NCI-H2227 (cell line): ENCODE measurements around the gene ABCA5.
"Not testable (repeated sequence)": the region's sequence is repeated elsewhere in the genome, so short reads cannot be mapped to it uniquely, and the experiment has no call there.

Experiments used
- DNase-seq: peaks from one replicate; lab custom pipeline; 2025; ENCODE audit not compliant: unreplicated experiment; lab: John Stamatoyannopoulos, UW

The ABCA5 gene

DNA sequence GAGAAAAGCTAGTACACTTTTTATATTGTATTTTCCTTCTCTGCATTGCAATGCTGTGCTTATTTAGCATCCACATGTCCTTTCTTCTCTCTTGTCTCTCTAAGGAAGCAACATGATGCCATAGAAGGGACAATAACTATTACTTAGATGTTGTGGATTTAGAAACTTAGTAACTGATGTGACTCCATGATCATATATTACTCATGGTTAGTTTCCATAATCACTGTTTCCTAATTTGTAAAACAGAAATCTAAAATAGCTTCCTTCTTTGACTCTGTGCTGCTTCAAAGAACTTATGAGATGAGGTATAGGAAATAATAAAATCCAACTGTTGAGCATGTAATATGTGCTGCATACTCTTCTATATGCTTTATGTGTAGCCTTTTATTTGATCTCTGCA lies 6.6 kb upstream of the ABCA5 start:
- DNase-seq: no peak

DNA sequence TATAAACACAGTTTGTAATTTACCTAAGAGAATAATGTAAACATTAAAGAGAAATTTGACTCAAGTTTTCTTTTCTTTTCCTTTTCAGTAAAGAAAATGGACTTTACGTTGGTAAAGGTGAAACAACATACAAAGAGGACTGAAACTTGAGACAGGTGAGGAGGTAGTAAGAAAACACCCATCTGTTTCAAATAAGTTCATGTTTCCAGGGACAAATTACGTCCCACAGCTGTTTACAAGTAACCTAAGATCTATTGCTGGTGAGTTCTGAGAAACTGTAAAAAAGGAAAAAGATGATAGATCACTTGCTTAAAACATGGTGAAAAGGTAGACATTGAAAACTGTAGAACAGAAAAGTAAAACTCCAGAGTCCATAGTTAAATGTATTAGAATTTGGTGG lies 4.8 kb upstream of the ABCA5 start:
- no peak for DNase-seq

DNA sequence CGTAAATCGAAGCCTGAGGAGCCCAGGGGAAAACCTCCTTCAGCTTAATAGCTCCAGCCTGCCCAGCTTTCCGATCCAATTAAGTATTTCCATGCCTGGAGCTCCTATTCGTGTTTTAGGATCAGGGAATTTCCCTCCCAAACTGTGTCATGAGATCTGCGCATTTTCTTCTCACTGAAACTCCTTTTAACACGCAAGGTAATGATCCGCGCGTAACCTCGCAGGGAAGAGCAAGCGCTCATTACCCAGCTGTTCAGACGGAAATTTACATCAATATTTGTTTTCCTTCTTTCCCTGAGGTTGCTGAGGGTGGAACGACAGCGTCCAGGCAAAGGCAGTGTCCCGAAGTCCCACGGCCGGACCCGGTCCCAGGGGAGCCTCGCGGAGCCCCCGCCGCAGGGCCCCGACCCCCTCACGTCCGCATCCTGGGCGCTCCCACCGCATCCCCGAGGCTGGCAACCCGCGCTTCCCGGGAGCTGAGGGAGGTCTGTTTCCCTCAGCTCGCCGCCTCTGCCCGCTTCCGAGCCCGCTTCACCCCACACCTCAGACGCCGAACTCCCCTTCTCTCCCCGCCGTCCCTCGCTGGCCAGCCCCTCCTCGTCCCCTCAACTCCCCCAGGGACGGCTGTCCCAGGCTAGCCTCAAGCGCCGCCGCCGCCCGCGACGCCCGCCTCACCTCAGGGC lies 415 bp downstream of the ABCA5 start:
- peak; percentile 27 for DNase-seq

DNA sequence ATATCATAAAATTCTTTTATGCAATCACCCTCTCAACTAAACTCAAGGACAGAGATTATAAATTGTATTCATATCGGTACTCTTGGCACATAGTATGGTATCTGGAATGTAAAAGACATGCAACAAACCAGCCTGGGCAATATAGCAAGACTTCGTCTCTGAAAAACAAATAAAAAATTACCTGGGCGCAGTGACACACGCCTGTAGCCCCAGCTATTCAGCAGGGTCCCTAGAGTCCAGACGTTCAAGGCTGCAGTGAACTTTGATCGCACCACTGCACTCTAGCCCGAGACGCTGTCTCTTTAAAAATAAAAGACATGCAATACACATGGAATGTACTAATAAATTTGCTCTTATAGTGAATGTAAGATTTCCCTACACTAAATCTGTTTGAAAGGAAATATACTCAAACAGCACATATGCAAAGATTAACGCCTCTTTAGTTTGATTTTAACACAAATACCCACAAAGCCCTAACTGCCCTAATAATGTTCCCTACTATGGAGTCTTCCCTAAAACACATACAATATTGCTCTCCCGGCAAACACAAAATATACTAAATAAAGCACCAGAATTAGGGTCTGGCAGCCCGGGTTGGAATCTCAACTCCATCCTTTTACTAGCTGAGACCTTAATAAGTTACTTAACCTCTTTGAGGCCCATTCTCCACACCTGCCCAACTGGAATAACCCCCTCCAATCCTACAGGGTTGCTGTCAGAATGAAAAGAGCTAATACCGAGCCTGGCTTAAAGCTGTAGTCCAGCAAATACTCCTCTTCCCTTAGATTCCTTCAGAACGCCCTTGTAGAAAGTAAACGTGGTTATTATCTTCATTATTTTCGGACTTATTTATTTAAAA lies 1.2 kb downstream of the ABCA5 start:
- no peak for DNase-seq

DNA sequence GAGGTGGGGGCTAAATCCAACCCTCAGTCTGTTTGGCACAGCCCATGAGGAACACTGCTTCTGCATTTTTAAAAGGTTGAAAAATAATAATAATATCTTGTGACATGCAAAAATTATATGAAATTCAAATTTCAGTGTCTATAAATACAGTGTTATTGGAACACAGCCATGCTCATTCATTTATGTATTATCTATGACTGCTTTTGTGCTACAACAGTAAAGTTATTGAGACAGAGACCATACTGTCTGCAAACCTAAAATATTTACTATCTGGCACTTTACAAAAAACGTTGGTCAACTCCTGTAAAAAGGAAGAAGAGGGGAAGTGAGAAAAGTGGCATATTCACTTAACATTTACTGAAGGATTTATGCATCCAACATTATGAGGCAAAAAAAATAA lies 3.1 kb downstream of the ABCA5 start:
- DNase-seq: no peak

DNA sequence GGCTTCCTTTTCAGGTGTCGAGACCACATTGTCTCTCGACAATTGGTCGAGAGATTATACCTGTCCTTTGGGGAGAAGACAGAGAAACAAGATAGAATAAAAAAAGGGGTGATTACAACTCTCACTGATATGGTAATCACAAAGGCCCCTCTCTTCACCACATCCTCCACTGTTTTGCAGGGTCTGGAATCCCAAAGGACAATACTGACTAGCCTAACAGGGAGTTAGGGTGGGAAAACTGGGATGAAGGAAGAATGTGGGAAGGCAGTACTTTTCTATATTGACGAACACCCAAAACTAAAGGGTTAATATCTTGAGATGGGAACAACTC lies 6.1 kb downstream of the ABCA5 start:
- no peak for DNase-seq

DNA sequence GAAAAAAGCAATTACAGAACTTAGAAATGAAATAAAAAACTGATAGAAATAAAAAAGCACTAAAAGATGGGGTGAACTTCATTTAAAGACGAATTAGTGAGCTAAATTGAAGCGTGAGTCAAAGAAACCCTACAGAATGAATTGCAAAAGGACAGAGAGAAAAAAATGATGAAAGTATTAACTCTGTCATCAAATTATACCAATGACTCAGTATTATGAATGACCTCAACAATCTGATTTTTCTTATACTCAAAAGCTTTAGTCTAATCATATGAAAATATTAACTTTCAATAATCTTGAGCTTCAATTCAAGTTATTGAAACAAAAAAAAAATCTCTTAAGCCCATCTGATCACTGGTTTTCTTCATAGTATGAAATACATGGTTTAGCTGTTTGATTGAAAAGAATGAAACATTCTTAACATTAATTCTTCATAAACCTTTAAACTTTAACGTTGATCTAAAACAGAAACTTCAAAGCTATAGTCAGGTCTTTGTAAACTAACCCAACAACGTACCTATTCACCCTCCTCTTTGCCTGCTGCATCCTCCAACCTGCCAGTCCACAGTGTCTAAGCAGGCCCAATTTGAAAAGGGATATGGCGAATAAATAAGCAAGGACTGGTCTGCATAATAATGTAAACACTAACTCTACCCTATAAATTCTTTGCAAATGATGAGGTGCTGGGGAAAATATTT lies 6.6 kb downstream of the ABCA5 start:
- DNase-seq: no peak

DNA sequence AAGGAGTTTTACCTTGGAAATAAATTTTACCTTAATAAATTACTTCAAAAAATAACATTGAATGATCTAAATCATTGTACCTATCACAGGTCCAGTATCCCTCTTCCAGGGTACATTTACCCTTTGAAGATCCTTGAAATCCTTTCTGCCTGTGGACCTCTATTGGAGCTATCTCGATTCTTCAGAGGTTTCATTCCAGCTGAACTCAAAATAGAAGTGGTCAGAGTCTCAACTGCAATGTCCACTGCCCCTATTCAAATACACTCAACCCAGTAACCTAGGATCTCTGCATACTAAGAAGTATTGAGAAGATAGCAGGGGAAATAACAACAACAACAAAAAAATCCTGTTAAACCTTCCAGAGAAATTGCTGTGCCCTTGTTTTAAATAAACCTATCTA lies 9.3 kb downstream of the ABCA5 start:
- DNase-seq: no peak

DNA sequence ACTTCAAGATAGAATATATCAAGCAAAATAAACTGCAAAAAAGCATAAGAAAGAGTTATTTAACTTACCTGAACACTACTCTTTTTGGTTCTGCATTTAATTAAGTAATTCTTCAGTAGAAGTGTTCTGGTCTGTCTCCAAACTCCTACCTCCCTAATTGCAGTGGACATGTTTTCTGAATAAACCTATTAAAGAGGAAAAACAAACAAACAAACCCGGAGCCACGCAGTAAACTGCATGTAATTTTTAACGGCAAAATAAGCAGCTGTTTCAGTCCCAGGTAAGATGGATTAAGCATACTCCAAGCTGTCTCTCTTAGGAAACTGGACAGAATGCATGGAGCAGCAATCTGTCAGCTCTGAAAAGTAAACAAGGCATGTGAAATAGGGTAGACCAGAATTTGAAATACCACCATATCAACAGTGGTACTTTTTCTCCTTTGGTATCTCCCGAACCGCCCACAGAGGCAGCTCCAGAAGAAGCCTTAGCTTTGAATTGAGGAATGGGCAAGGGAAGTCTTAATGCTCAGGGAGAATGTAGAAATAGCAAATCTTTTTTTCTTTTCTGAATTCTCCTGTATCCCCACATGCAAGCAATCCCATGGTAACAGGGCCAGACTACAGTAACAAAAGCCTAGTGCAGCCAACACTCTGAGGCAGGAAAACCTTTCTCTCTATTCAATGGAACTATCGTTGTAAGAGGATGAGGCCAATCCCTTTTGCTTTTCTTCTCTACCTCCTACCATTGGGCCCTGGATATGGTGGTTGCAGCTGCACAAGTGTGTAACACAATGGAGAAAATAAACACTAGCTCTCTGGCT lies 12.5 kb downstream of the ABCA5 start:
- DNase-seq: no peak

DNA sequence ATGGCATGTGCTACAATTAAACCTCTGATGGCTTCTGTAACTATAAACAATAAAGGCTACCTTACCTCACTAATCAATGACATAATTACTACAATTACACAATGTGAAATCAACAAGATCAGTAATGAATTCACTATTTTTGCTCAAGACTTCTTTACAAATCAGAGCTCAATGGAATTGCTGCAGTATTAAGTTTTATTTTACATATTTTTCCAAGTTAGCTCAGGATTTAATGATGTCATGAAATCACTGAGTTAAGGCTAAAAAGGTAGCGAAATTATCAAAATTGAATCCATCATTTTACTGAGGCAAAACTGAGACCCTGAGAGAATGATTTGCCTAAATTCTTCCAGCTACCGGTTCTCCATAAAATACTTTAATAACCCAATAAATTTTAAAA lies 21.8 kb downstream of the ABCA5 start:
- DNase-seq: no peak

DNA sequence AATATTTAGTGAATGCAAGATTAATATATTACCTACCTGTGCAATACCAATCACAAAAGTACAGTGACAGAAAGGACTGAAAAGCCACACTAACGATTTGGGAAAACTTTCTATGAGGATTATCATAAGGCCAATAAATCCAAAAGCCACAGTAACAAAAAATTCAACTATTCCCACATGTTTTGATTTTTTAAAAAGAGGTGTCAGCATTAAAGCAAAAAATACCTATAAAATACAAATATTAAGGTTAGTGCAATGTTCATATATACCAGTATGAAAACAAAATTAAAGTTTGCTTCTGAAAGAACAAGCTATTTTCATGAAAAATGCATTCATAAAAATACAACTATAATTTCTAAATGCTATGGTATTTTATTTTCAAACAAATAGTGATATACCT lies 24.3 kb downstream of the ABCA5 start:
- no peak for DNase-seq

DNA sequence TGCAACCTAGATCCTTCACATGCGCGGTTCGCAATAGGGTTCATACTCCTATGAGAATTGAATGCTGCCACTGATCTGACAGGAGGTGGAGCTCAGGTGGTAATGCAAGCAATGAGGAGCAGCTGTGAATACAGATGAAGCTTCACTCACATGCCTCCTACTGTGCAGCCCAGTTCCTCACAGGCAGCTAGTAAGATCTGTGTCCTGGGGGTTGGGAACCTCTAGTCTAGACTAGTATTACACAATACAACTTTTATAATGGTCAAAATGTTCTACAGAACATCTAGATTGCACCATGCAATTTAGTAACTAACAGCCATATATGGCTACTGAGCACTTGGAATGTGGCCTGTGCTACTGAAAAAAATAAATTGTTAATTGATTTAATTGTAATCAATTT lies 26.7 kb downstream of the ABCA5 start:
- DNase-seq: no peak

DNA sequence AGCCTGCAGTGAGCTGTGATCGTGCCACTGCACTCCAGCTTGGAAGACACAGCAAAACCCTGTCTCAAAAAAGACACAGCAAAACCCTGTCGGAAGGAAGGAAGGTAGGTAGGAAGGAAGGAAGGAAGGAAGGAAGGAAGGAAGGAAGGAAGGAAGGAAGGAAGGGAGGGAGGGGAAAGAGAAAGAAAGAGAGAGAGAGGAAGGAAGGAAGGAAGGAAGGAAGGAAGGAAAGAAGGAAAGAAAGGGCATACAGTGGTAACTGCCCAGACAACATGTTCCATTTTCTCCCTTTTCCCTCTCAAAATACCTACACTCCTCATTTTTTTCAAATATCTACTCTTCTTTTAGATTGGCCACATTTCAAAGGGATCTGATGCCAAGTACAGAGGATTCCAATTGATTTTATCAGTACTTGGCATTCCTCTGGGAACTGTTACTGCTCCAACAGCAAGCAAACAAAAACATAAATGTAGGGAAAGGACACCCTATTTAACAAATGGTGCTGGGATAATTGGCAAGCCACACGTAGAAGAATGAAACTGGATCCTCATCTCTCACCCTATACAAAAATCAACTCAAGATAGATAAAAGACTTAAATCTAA lies 28.7 kb downstream of the ABCA5 start:
- DNase-seq: not testable (repeated sequence)

DNA sequence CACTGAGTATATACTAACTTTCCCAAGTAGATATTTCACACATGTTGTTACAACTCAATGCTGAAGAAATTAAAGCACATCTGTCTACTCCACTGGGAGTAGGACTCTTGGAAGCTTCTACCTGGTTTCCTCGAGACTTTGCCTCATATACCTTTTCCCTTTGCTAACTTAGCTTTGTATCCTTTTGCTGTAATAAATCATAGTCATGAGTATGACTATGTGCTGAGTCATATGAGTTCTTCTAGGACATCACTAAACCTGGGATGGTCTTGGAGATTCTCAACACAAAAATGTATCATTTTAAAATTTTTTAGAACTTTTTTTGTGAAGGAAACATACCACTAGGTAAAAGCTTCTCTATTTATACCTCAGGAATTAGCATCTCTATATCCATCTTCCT lies 39.8 kb downstream of the ABCA5 start:
- DNase-seq: no peak

DNA sequence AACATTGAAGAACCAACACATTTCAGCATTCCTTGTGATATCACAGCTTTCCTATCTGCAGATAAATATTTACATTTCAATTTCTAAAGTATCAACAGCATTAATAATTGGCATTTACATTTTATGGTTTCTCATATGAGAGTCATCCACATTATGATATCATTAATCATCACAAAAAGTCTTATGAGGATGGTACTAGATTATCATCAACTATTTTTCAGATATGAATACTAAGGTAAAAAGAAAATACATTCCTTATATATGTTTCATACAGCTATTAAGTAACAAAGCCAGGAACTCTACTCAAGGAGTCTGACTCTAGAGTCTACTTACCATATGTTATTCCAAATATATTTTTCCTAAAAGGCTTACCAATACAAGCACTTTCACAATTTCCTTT lies 40.7 kb downstream of the ABCA5 start:
- DNase-seq: no peak

DNA sequence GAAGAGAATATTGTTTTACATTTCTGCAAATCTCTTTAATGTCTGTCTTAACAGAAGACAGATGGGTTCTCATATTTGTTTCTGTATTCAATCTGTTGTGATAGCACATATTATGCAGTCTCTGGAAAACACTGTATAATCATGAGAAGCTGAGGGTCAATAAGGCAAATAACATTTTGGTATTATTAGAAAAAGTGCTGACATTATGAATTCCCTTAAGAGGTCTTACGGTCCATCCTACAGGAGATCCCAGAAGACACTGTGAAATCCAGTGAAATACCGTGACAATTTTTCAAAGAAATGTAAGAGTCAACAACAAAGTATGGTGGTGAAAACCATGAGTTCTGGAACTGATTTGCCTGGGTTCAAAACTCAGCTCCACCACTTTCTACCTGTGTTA lies 42.3 kb downstream of the ABCA5 start:
- no peak for DNase-seq

DNA sequence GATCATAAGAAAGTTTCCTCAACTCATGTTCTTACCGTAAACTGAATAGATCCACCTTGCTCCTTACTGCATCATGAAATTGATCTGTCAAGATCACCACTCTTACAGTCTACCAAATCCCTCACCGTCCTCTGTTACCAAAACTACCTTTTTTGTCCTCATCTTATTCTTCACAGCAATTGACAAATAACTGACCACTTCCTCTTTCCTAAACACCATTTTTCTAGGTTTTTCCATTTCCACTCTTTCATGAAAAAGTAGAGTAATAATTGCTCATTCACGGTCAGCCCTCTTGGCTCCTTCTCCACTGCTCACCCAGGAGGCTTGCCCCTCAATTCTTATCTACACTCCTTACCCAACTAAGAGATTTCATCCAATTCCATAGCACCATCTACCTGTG lies 44.9 kb downstream of the ABCA5 start:
- no peak for DNase-seq

DNA sequence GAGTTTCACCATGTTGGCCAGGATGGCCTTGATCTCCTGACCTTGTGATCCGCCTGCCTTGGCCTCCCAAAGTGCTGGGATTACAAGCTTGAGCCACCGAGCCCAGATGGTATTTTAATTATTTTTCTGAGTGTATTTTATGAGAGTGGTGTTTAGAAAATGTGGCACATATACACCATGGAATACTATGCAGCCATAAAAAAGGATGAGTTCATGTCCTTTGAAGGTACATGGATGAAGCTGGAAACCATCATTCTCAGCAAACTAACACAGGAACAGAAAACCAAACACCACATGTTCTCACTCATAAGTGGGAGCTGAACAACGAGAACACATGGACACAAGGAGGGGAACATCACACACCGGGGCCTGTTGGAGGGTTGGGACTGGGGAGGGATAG lies 50.7 kb downstream of the ABCA5 start:
- DNase-seq: not testable (repeated sequence)

DNA sequence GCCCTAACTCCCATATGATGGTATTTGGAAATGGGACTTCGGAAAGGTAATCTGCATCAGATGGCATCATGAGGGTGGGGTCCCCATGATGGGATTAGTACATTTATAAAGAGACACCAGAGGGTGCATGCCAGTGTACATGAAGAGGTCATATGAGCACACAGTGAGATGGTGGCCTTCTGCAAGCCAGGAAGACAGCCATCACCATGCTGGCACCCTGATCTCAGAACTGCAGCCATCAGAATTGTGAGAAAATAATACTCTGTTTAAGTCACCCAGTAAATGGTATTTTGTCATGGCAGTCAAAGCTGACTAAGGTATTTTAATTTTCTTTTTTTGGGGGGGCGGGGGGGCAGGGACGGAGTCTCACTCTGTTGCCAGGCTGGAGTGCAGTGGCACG lies 51.2 kb downstream of the ABCA5 start:
- no peak for DNase-seq

DNA sequence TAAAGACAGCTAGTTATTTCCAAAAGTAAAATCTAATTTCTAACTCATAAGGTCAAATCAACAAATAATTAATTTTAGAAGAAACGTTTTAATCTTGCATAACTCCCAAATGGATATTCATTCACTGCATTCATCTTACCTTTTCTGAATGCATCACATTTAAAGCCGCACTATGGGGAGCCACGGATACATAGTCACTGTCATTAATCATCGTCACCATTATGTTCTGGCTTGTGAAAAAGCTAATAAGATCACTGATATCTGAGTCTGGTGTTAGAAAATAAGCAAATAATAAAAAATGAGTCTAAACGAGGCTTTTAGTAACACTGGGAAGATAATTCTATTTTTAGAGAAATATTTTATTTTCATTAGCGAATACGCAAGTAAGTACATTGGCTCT lies 55.9 kb downstream of the ABCA5 start:
- no peak for DNase-seq
